Lower leg skin (tissue), 4 donors: Measurements from ENCODE around the gene RBM42. TPM values are rescaled to one million over a fixed set of nuclear protein-coding genes. Genes with fewer than 3 reads are reported as not detected.

Source experiments
- DNase-seq, 2 donors: peaks; one replicate each; pipeline ENCODE4 v3.0.0-alpha.2; 2019; ENCODE audit warnings: low spot score in 2 of 2
- H3K4me3 ChIP-seq: fragments of 200-600 bp; sonication (generic); 2 replicates; pipeline ENCODE4 v1.5.1; 2017; ENCODE audit warnings: mild to moderate bottlenecking, low read depth; ENCODE audit not compliant: poor library complexity, severe bottlenecking
- CTCF ChIP-seq, 3 donors: fragments of 450-650 bp; IDR thresholded peaks; one replicate each; pipeline ENCODE4 v1.5.1; 2016; ENCODE audit warnings: antibody characterized with exemption in 3 of 3, mild to moderate bottlenecking in 3 of 3, moderate library complexity in 2 of 3
- POLR2A ChIP-seq, 2 donors: fragments of 450-650 bp; IDR thresholded peaks; one replicate each; pipeline ENCODE4 v1.6.1; 2016 to 2017; ENCODE audit warnings: antibody characterized with exemption in 2 of 2, mild to moderate bottlenecking in 1 of 2, moderate library complexity in 1 of 2
- WGBS, 2 donors: methylation state at CpG; one replicate each; pipeline ENCODE4 v1.1.5; 2018; 5-methylcytosine and 5-hydroxymethylcytosine counted together
- intact Hi-C: fragments of 100-400 bp; cut with DNase I; formaldehyde crosslinking; loops from one replicate; pipeline ENCODE4 v1.15.0; 2023; ENCODE audit warnings: low total_unique reads
- total RNA-seq, 4 donors: library from RNA; depleted of rRNA; stranded (reverse); fragments of >200 nt; gene quantifications; one replicate each; pipeline ENCODE4 v1.1.0, GENCODE V29; 2016

RBM42 gene
- total RNA-seq, 4 donors from 2014 or later: 64.1 to 82.4 (median 75.5) TPM

GRCh38 chr19:35622750-35623149 lies 6.1 kb upstream of the RBM42 start:
- intact Hi-C loops: no loop called here
- WGBS, 2 donors: 84 to 85% methylated on average over 11 to 13 of the region's 13 CpGs
- TF ChIP-seq POLR2A (IDR thresholded peaks at IDR 0.05): no peak
- TF ChIP-seq CTCF (IDR thresholded peaks at IDR 0.05): no peak
- no peak overlapping the region for H3K4me3 ChIP-seq
- no peak for DNase-seq

- no peak for DNase-seq
- no peak overlapping the region for H3K4me3 ChIP-seq
- 87% methylated on average over 6 of the region's 6 CpGs for WGBS, 2 donors
- TF ChIP-seq POLR2A (IDR thresholded peaks at IDR 0.05) (no peak), CTCF (IDR thresholded peaks at IDR 0.05) (no peak)
- intact Hi-C loops: no loop called here
Measured at GRCh38 chr19:35623327-35624010, 5.4 kb upstream of the RBM42 start.

- peak overlapping the region; percentile 33 for H3K4me3 ChIP-seq
- WGBS, 2 donors: 9 to 13% methylated on average over 9 of the region's 9 CpGs
- intact Hi-C loops: no loop called here
- DNase-seq: no peak
- no peak for TF ChIP-seq POLR2A (IDR thresholded peaks at IDR 0.05)
- TF ChIP-seq CTCF (IDR thresholded peaks at IDR 0.05): no peak
Measured at GRCh38 chr19:35628264-35628564, 622 bp upstream of the RBM42 start.

GRCh38 chr19:35629332-35629633 lies 447 bp downstream of the RBM42 start:
- TF ChIP-seq CTCF (IDR thresholded peaks at IDR 0.05): no peak
- no peak for TF ChIP-seq POLR2A (IDR thresholded peaks at IDR 0.05)
- 5 to 6% methylated on average over 15 of the region's 15 CpGs for WGBS, 2 donors
- peak overlapping the region; percentile 96 for H3K4me3 ChIP-seq
- DNase-seq: no peak
- intact Hi-C loops: no loop called here

GRCh38 chr19:35633727-35634440 lies 5.0 kb downstream of the RBM42 start:
- WGBS, 2 donors: 90 to 92% methylated on average over 23 to 29 of the region's 29 CpGs
- TF ChIP-seq CTCF (IDR thresholded peaks at IDR 0.05): no peak
- no peak for TF ChIP-seq POLR2A (IDR thresholded peaks at IDR 0.05)
- no peak overlapping the region for H3K4me3 ChIP-seq
- intact Hi-C loops: no loop called here
- no peak for DNase-seq

GRCh38 chr19:35636651-35637050 lies 7.8 kb downstream of the RBM42 start:
- no peak for TF ChIP-seq CTCF (IDR thresholded peaks at IDR 0.05)
- DNase-seq: no peak
- 93 to 97% methylated on average over 3 of the region's 3 CpGs for WGBS, 2 donors
- intact Hi-C loops: no loop called here
- no peak overlapping the region for H3K4me3 ChIP-seq
